C1 segment of cervical spinal cord (tissue), 14 donors: ENCODE data around the gene AIFM3.
"Not testable (repeated sequence)": the region's sequence is repeated elsewhere in the genome, so short reads cannot be mapped to it uniquely, and the experiment has no call there.

Experiments used
- DNase-seq, 14 donors: peaks; one replicate each; lab custom pipeline; 2025; lab: John Stamatoyannopoulos, UW

The AIFM3 gene

GRCh38 chr22:21000987-21001600, 34.0 kb downstream of the AIFM3 start:
- no peak for DNase-seq

- DNase-seq, result peak; percentile 92 to 99 (median 96)
These were observed 34.7 kb downstream of the AIFM3 start, which contains the start of gene THAP7 for GRCh38 chr22:21001601-21002325. THAP7 (minus strand) TSS chr22:21002118; CDS start chr22:21001911, 207 bp downstream.

- peak in 1 of 14 donors; percentile 19 for DNase-seq
These were observed 36.7 kb downstream of the AIFM3 start for GRCh38 chr22:21003782-21004181.

GRCh38 chr22:21009208-21009607, 42.2 kb downstream of the AIFM3 start:
- not testable (repeated sequence) for DNase-seq

GRCh38 chr22:21009638-21010425, 42.8 kb downstream of the AIFM3 start:
- no peak for DNase-seq

GRCh38 chr22:21010426-21011113, 43.5 kb downstream of the AIFM3 start:
- no peak for DNase-seq

GRCh38 chr22:21012446-21013407, 45.7 kb downstream of the AIFM3 start:
- DNase-seq, result peak in 1 of 14 donors; percentile 83

GRCh38 chr22:21013657-21014201, 46.7 kb downstream of the AIFM3 start:
- DNase-seq, result peak in 1 of 14 donors; percentile 57

GRCh38 chr22:21014202-21014725, 47.2 kb downstream of the AIFM3 start:
- peak; percentile 14 to 85 (median 62) for DNase-seq

- DNase-seq, result peak in 6 of 14 donors; percentile 17 to 50 (median 26)
These were observed 47.8 kb downstream of the AIFM3 start, which contains the start of gene P2RX6 for GRCh38 chr22:21014726-21015465. P2RX6 (plus strand) TSS chr22:21015165; CDS start chr22:21015175, 10 bp downstream.

- DNase-seq, result no peak
These were observed 48.5 kb downstream of the AIFM3 start for GRCh38 chr22:21015466-21016006.

GRCh38 chr22:21016644-21017420, 49.8 kb downstream of the AIFM3 start:
- no peak for DNase-seq

GRCh38 chr22:21018314-21018713, 51.3 kb downstream of the AIFM3 start:
- DNase-seq, result no peak

- DNase-seq, result no peak
These were observed 53.9 kb downstream of the AIFM3 start for GRCh38 chr22:21020802-21021429.

- no peak for DNase-seq
These were observed 55.5 kb downstream of the AIFM3 start for GRCh38 chr22:21022507-21022906.

GRCh38 chr22:21022955-21023614, 56.0 kb downstream of the AIFM3 start:
- no peak for DNase-seq

GRCh38 chr22:21025266-21025665, 58.2 kb downstream of the AIFM3 start:
- DNase-seq, result no peak
